Central memory CD8-positive, alpha-beta T cell (primary cell): ENCODE measurements around the gene SMARCA2.
A peak's percentile ranks its signal among the peaks of the same experiment; 100 is the strongest.

Experiments used
- ATAC-seq: fragments of 150-1000 bp; cut with Tn5 transposase; replicated peaks from 2 replicates; pipeline ENCODE4 v1.10.0; 2022; ENCODE audit warnings: mild to moderate bottlenecking, moderate FRiP score, moderate number of reproducible peaks; ENCODE audit not compliant: poor library complexity, severe bottlenecking; ENCODE audit errors: extremely low read depth
- DNase-seq, 2 donors: peaks; one replicate each; pipeline ENCODE4 v3.0.0; 2021; ENCODE audit warnings: low spot score in 2 of 2
- H3K27ac Mint-ChIP-seq: one replicate; pipeline ENCODE4 v1.8.0; 2022; ENCODE audit warnings: low read depth, mild to moderate bottlenecking, moderate library complexity, mixed read lengths
- H3K27me3 Mint-ChIP-seq: one replicate; pipeline ENCODE4 v1.8.0; 2022; ENCODE audit warnings: mixed read lengths
- H3K36me3 Mint-ChIP-seq: one replicate; pipeline ENCODE4 v1.8.0; 2022; ENCODE audit warnings: mild to moderate bottlenecking, moderate library complexity, mixed read lengths; ENCODE audit not compliant: insufficient read depth
- H3K4me1 Mint-ChIP-seq: one replicate; pipeline ENCODE4 v1.8.0; 2022; ENCODE audit warnings: mixed read lengths
- H3K4me3 Mint-ChIP-seq: one replicate; pipeline ENCODE4 v1.8.0; 2022; ENCODE audit warnings: mild to moderate bottlenecking, moderate library complexity, mixed read lengths
- H3K9me3 Mint-ChIP-seq: one replicate; pipeline ENCODE4 v1.8.0; 2022; ENCODE audit warnings: mixed read lengths

Gene SMARCA2

DNA sequence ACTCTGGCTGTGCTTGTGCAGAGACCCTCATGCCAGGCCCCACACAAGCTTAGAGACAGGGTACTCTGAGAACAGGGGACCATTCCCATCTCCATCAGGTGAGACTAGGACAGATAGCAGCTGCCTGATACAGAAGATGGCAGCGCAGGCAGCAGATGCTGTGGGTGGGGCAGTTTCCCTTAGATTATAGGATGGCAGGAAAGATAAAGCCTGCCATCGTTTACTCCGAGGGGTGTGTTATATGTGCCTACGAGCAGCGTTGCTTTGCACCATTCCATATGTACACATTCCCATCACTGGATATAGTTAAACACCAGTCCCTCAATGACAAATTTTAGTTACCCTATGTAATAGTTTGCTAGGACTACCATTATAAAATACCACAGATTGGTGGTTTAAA is 135.2 kb downstream of the SMARCA2 start:
- peaks cover 5% of the 10 kb centered on the region for H3K36me3 Mint-ChIP-seq

DNA sequence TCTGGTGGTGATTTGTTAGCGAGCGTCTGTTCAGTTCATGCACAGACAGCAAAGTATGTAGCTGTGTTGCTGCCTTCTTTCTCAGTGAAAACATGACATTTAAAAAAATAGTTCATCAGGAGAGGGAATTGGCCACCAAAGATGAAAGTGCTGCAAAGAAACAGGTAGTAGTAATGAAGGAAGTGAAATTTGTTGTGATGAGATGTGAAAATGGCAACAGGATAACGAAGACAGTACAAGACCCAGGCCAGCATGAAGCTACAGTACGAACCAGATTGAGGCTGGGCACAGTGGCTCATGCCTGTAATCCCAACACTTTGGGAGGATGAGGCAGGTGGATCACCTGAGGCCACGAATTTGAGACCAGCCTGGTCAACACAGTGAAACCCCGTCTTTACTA is 136.0 kb downstream of the SMARCA2 start:
- peaks cover 74% of the 10 kb centered on the region for H3K4me1 Mint-ChIP-seq
- H3K9me3 Mint-ChIP-seq, result no peaks in the 10 kb centered on the region
- no peak for ATAC-seq
- H3K27ac Mint-ChIP-seq, result peak overlapping the region; percentile 42
- H3K36me3 Mint-ChIP-seq, result peaks cover 5% of the 10 kb centered on the region
- H3K4me3 Mint-ChIP-seq, result no peak overlapping the region
- H3K27me3 Mint-ChIP-seq, result no peaks in the 10 kb centered on the region
- no peak for DNase-seq

More for the DNA sequence above, 135.2 kb downstream of the SMARCA2 start:
- Mint-ChIP-seq H3K27ac (no peak overlapping the region), H3K4me1 (peaks cover 76% of the 10 kb centered on the region), H3K27me3 (no peaks in the 10 kb centered on the region), H3K4me3 (no peak overlapping the region), H3K9me3 (no peaks in the 10 kb centered on the region)
- ATAC-seq (no peak), DNase-seq (no peak)

DNA sequence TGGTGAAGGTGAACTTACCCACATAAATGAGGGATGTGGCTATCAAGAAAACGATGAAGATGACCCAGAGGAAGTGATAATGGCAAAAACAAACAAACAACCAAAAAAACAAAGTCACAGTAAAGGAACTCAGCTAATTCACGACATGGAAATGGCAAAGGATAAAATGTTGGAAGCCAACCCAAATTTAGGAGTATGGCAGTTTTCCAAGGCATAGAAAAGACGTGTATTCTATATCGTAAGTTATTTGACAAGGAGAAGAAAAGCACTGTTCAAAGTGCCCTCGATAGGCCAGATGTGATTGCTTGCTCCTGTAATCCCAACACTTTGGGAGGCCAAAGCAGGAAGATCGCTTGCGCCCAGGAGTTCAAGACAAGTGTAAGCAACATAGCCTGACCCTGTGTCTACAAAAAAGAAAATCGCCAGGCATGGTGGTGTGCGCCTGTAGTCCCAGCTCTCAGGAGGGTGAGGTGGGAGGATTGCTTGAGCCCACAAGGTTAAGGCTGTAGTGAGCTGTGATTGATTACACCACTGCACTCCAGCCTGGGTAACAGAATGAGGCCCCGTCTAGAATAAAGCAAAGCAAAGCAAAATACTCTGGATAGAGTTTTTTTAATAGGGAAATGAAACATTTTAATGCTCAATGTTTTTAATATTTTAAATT is 138.0 kb downstream of the SMARCA2 start:
- Mint-ChIP-seq H3K4me3 (no peak overlapping the region), H3K27ac (peak overlapping the region; percentile 36), H3K9me3 (no peaks in the 10 kb centered on the region), H3K27me3 (no peaks in the 10 kb centered on the region), H3K36me3 (peaks cover 7% of the 10 kb centered on the region), H3K4me1 (peaks cover 80% of the 10 kb centered on the region)
- DNase-seq (no peak), ATAC-seq (no peak)

DNA sequence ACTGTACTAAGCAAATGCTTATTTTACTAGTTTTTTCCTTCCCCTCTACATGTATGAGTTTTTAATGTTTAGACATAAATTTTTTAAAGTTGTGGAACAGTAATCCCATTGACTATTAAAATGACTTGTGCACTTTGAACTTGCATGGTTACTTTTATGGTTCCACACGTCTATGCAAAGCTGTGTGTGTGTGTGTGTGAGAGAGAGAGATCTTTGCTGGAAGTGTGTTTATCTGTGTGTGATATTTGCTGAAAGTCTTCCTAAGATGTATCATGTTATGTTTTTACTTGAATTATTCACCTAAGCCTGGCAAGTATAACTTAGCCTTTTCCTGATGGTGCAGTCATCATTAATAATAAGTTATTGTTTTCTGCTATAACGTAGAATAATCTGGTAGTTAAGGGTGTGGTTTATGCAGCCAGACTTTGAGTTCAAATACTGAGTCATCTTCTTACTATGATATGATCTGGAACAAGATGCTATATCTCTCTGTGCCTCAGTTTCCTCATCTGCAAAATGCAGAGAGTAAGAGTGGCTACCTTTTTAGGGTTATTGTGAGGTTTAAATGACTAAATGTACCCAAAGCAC is 138.6 kb downstream of the SMARCA2 start:
- DNase-seq (no peak), ATAC-seq (no peak)
- Mint-ChIP-seq H3K36me3 (peaks cover 7% of the 10 kb centered on the region), H3K27me3 (no peaks in the 10 kb centered on the region), H3K4me3 (no peak overlapping the region), H3K4me1 (peaks cover 83% of the 10 kb centered on the region), H3K9me3 (no peaks in the 10 kb centered on the region), H3K27ac (no peak overlapping the region)

DNA sequence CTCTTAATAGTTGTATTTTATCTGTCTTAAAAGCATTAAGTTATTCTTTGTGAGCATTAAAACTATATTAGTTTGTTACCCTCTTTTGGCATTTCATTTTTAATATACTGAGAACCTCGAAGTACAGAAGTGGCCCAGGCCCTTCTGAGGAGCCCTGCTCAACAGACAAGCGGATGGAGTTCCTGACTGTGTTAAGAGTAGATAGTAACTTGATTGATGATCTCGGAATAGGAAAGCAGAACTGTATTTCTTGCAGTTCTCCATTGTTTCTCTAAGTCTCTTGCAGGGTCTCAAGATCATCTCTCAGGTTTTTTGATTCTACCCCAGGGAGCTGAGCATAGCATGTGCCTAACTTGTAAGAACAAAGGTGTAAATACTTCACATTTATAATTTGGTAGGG is 139.6 kb downstream of the SMARCA2 start:
- Mint-ChIP-seq H3K27me3 (no peaks in the 10 kb centered on the region), H3K27ac (no peak overlapping the region), H3K9me3 (no peaks in the 10 kb centered on the region), H3K4me3 (no peak overlapping the region), H3K4me1 (peaks cover 81% of the 10 kb centered on the region), H3K36me3 (peaks cover 5% of the 10 kb centered on the region)
- ATAC-seq (no peak), DNase-seq (no peak)

DNA sequence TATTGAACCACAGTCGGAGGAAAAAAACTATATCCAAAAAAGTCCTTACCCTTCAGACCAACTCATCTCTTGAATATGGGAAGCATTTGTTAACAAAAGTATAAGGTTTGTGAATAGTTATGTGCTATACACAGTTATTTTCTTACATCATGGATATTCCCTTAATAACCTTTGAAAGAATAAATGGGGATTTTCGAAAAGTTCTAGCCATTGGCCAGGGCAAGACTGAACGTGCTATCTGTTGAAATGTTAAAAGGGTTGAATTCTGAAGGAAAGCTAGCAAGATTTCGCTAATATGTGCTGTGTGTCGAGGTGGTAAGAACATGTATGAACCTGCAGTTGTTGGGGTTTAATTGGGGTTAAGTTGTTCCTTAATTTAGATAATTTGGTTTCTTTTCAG is 140.8 kb downstream of the SMARCA2 start:
- H3K9me3 Mint-ChIP-seq, result no peaks in the 10 kb centered on the region
- H3K27ac Mint-ChIP-seq, result no peak overlapping the region
- no peak overlapping the region for H3K4me3 Mint-ChIP-seq
- H3K36me3 Mint-ChIP-seq, result peaks cover 6% of the 10 kb centered on the region
- no peaks in the 10 kb centered on the region for H3K27me3 Mint-ChIP-seq
- ATAC-seq (no peak), DNase-seq (no peak)
- H3K4me1 Mint-ChIP-seq, result peaks cover 80% of the 10 kb centered on the region

DNA sequence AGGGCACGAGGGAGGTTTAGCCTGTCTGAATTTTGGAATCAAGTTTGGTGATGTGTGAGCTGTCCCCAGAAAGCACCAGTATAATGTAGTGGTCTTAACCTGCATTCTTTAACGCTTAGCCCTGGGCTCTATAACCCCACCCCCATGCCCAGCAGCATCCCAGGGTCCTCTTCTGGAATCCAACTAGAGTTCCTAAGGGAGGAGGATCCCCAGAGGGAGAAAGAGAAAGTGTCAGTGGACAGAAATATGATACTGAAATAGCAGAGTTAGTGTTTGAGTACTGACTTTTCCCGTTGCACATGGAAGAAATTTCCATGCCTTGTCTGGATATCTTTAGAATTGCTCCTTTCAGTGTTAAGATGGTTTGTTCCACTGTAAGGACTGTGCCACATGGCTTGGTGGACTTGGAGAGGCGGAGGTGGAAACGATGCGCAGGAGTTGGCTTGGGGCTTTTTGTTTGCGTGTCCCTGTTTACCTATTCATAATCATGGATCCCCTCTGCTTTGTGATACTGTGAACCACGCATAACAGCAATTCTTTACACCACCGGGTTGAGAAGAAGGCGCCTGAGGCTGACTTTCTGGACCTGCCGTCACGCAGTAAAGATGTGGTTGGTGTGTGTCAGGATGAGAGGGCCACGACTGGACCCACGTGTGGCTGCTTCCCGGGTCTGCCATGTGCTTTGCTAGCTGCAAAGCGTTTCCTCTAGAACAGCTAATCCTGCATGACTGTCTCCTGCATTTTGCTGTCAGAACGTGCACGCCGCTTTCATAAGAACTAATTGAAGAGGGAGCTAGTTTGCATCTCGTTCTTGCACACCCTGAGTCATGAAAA is 142.3 kb downstream of the SMARCA2 start:
- Mint-ChIP-seq H3K4me1 (peaks cover 72% of the 10 kb centered on the region), H3K27me3 (no peaks in the 10 kb centered on the region), H3K4me3 (peak overlapping the region; percentile 79), H3K9me3 (no peaks in the 10 kb centered on the region), H3K27ac (peak overlapping the region; percentile 45), H3K36me3 (peaks cover 9% of the 10 kb centered on the region)
- ATAC-seq, result peak; percentile 31
- no peak for DNase-seq

DNA sequence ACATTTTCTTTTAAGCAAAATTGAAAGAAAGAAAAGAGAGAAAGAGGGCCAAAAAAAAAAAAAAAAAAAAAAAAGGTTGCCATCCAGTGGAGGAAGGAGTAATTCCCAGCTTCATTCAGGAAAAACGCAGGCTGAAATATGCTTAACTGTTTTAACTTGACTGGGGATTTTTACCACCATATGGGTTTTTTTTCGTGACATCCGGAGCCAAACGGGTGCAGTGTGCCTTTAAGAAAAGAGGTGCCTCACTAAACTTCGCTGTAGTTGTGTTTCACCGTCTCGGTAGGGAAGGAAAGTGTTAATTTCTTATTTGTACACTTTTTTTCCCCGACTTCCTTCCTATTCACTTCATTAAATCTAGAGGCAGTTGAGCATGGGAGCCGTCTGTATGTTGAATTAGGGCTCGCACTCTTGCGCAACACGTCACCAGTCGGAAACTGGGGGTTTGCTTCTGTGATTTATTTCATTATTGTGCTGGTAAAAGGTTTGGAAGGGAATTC is 143.0 kb downstream of the SMARCA2 start:
- Mint-ChIP-seq H3K27me3 (no peaks in the 10 kb centered on the region), H3K36me3 (peaks cover 13% of the 10 kb centered on the region), H3K27ac (peak overlapping the region; percentile 45), H3K9me3 (no peaks in the 10 kb centered on the region), H3K4me1 (peaks cover 69% of the 10 kb centered on the region), H3K4me3 (peak overlapping the region; percentile 79)
- DNase-seq, result peak in 1 of 2 donors; percentile 16
- peak; percentile 73 for ATAC-seq

DNA sequence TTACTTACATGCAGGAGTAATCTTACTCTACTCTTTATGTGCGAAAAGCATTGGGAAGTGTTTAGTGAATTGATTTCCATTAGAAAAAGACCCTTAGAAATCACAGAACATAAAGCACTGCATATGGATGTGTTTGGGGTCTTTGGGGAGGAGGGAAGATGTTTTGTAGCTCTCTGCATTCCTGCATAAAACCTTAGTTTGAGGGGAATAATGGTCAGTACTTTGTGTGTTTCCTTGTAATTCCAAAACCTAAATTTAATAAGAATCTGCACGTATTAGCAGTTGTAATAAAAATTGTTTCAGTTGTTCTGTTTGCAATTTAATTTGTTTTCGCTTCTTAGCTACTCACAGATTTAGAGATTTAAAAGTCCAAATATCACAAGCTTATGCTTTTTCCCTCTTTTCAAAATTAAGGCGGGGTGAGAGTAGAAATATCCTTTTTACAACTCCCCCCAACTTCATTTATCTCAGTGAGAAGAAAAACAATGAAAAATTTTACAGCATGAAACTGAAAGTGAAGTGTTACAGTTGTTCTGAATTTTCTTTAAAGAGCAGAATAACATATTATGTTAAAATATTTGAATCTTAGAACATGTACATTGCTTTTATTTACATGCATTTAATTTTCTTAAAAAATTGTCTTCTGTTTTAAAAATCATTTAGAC is 143.8 kb downstream of the SMARCA2 start:
- Mint-ChIP-seq H3K27ac (peak overlapping the region; percentile 45), H3K4me3 (peak overlapping the region; percentile 79), H3K9me3 (no peaks in the 10 kb centered on the region), H3K4me1 (peaks cover 68% of the 10 kb centered on the region), H3K27me3 (no peaks in the 10 kb centered on the region), H3K36me3 (peaks cover 13% of the 10 kb centered on the region)
- ATAC-seq, result no peak
- no peak for DNase-seq

DNA sequence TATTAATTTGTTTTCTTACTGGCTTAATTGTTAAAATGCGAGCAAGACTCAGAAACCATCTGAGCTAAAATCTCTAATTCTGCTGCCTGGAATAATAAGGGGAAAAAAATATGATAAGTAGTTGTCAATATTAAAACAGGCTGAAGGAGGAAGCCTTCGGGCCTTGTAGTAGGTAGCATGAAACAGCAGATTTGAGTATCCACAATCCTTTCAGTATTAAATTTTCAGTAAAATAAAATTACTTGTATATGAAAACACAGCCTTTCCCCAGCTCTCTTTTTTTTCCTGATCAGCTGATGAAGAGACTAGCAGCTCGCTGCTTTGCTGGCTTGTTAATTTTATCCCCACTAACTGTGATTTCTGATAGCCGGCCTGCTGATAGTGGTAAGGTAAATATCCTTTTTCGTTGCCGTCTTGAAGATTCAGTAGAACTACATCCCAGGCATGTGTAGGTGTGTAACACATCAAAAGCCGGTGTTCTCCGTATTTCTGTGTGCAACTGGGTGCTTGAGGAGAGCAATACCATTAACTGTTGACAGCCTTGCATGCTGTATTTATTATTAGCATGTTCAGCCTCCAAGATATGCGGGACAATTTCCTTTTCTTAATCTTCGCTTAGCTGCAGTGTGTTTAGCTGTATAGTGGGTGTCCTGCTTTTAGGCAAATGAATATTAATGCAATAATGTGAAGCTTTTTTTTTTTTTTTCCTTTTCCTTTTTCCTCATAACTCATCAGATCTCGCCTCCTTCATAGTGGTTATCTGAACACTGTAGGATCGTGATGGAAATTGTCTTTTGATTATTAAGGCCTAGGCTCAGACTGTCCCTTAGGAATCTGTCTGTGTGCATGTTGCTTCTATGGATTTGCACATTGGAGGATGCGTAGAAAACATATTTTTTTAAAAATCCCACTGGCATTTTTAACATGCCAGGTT is 144.6 kb downstream of the SMARCA2 start:
- DNase-seq, result no peak
- Mint-ChIP-seq H3K9me3 (no peaks in the 10 kb centered on the region), H3K27me3 (no peaks in the 10 kb centered on the region), H3K4me3 (peak overlapping the region; percentile 44), H3K36me3 (peaks cover 18% of the 10 kb centered on the region), H3K27ac (peak overlapping the region; percentile 37), H3K4me1 (peaks cover 67% of the 10 kb centered on the region)
- ATAC-seq, result no peak

DNA sequence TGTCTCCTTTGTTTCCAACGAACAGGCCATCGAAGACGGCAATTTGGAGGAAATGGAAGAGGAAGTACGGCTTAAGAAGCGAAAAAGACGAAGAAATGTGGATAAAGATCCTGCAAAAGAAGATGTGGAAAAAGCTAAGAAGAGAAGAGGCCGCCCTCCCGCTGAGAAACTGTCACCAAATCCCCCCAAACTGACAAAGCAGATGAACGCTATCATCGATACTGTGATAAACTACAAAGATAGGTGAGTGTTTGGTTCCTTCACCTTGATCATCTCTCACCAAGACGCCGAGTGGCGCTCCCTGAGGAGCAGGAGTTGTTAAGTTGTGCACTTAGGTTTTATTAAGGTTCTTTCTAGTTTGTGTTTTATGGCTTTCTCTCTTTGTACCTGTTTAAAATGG is 146.5 kb downstream of the SMARCA2 start:
- DNase-seq (no peak), ATAC-seq (no peak)
- peaks cover 71% of the 10 kb centered on the region for H3K4me1 Mint-ChIP-seq
- H3K27me3 Mint-ChIP-seq, result no peaks in the 10 kb centered on the region
- peaks cover 20% of the 10 kb centered on the region for H3K36me3 Mint-ChIP-seq
- H3K9me3 Mint-ChIP-seq, result no peaks in the 10 kb centered on the region
- no peak overlapping the region for H3K4me3 Mint-ChIP-seq
- H3K27ac Mint-ChIP-seq, result no peak overlapping the region
